H9 (cell line): Measurements from ENCODE around the gene NOVA2. TPM values are rescaled to one million over a fixed set of nuclear protein-coding genes. Genes with fewer than 3 reads are reported as not detected.
A peak's percentile ranks its signal among the peaks of the same experiment; 100 is the strongest.

Experiments
- DNase-seq: peaks from one replicate; pipeline ENCODE4 v3.0.0-alpha.2; 2017
- H2AFZ ChIP-seq: one replicate; pipeline ENCODE4 v1.6.1; 2013; ENCODE audit warnings: mild to moderate bottlenecking, low read length, control low read depth, moderate library complexity
- H2AK5ac ChIP-seq: 2 replicates; pipeline ENCODE4 v1.6.1; 2013; ENCODE audit warnings: low read length, control low read depth, mixed read lengths; ENCODE audit not compliant: insufficient read length
- H2BK120ac ChIP-seq: one replicate; pipeline ENCODE4 v1.6.1; 2013; ENCODE audit warnings: low read depth, mild to moderate bottlenecking, low read length, control low read depth, inconsistent platforms; ENCODE audit not compliant: poor library complexity, severe bottlenecking
- H2BK12ac ChIP-seq: 2 replicates; pipeline ENCODE4 v1.6.1; 2013; ENCODE audit warnings: low read length, control low read depth, mixed read lengths, low read depth; ENCODE audit not compliant: insufficient read length
- H2BK15ac ChIP-seq: 2 replicates; pipeline ENCODE4 v1.6.1; 2013; ENCODE audit warnings: low read depth, low read length, control low read depth
- H2BK20ac ChIP-seq: one replicate; pipeline ENCODE4 v1.6.1; 2013; ENCODE audit warnings: low read depth, mild to moderate bottlenecking, low read length, control low read depth, inconsistent platforms; ENCODE audit not compliant: poor library complexity, severe bottlenecking
- H2BK5ac ChIP-seq: 2 replicates; pipeline ENCODE4 v1.6.1; 2013; ENCODE audit warnings: low read length, control low read depth, mixed read lengths; ENCODE audit not compliant: insufficient read length
- H3K14ac ChIP-seq: 2 replicates; pipeline ENCODE4 v1.6.1; 2013; ENCODE audit warnings: low read length, control low read depth; ENCODE audit not compliant: insufficient read depth
- H3K18ac ChIP-seq: 2 replicates; pipeline ENCODE4 v1.6.1; 2013; ENCODE audit warnings: low read depth, mild to moderate bottlenecking, mixed read lengths, low read length, control low read depth; ENCODE audit not compliant: insufficient read length
- H3K23ac ChIP-seq: 2 replicates; pipeline ENCODE4 v1.6.1; 2013; ENCODE audit warnings: low read length, control low read depth, mixed read lengths, low read depth; ENCODE audit not compliant: insufficient read length
- H3K23me2 ChIP-seq: 2 replicates; pipeline ENCODE4 v1.6.1; 2013; ENCODE audit warnings: low read depth, mild to moderate bottlenecking, mixed read lengths, low read length, control low read depth; ENCODE audit not compliant: insufficient read length, poor library complexity, severe bottlenecking
- H3K27ac ChIP-seq: 2 replicates; pipeline ENCODE4 v1.5.1; 2013; ENCODE audit warnings: low read length, control low read depth, mixed read lengths, low read depth; ENCODE audit not compliant: insufficient read length
- H3K27me3 ChIP-seq: 2 replicates; pipeline ENCODE4 v1.6.1; 2013; ENCODE audit warnings: low read length, control low read depth, inconsistent platforms; ENCODE audit not compliant: insufficient read depth
- H3K4ac ChIP-seq: 2 replicates; pipeline ENCODE4 v1.6.1; 2013; ENCODE audit warnings: low read depth, mild to moderate bottlenecking, control low read depth, inconsistent platforms, low read length, moderate library complexity
- H3K4me1 ChIP-seq: 2 replicates; pipeline ENCODE4 v1.6.1; 2013; ENCODE audit warnings: low read length, control low read depth, inconsistent platforms; ENCODE audit not compliant: insufficient read depth
- H3K4me2 ChIP-seq: 2 replicates; pipeline ENCODE4 v1.6.1; 2013; ENCODE audit warnings: low read length, control low read depth, mixed read lengths; ENCODE audit not compliant: insufficient read length, insufficient read depth
- H3K56ac ChIP-seq: 2 replicates; pipeline ENCODE4 v1.6.1; 2013; ENCODE audit warnings: low read depth, mild to moderate bottlenecking, mixed read lengths, low read length, control low read depth; ENCODE audit not compliant: insufficient read length
- H3K79me1 ChIP-seq: 2 replicates; pipeline ENCODE4 v1.6.1; 2013; ENCODE audit warnings: low read depth, mild to moderate bottlenecking, moderate library complexity, low read length, control low read depth, inconsistent platforms; ENCODE audit not compliant: insufficient read depth, poor library complexity, severe bottlenecking
- H3K79me2 ChIP-seq: 2 replicates; pipeline ENCODE4 v1.6.1; 2013; ENCODE audit warnings: low read length, control low read depth, inconsistent platforms; ENCODE audit not compliant: insufficient read depth
- H3K9ac ChIP-seq: 2 replicates; pipeline ENCODE4 v1.6.1; 2013; ENCODE audit warnings: low read length, control low read depth, mixed read lengths; ENCODE audit not compliant: insufficient read length; ENCODE audit errors: extremely low read depth
- H3K9me3 ChIP-seq: one replicate; pipeline ENCODE4 v1.6.1; 2013; ENCODE audit warnings: low read depth, low read length, inconsistent platforms; ENCODE audit not compliant: control insufficient read depth
- H3T11ph ChIP-seq: one replicate; pipeline ENCODE4 v1.6.1; 2013; ENCODE audit warnings: mild to moderate bottlenecking, low read length, control low read depth, inconsistent platforms
- H4K20me1 ChIP-seq: one replicate; pipeline ENCODE4 v1.6.1; 2013; ENCODE audit not compliant: control insufficient read depth, insufficient read length, insufficient read depth
- H4K5ac ChIP-seq: 2 replicates; pipeline ENCODE4 v1.6.1; 2013; ENCODE audit warnings: low read depth, mild to moderate bottlenecking, mixed read lengths, low read length, control low read depth; ENCODE audit not compliant: insufficient read length
- H4K8ac ChIP-seq: replicated peaks from 2 replicates; pipeline ENCODE4 v1.6.1; 2013; ENCODE audit warnings: low read length, control low read depth, mixed read lengths, low read depth; ENCODE audit not compliant: insufficient read length
- H4K91ac ChIP-seq: 2 replicates; pipeline ENCODE4 v1.6.1; 2013; ENCODE audit warnings: low read depth, mild to moderate bottlenecking, moderate library complexity, mixed read lengths, low read length, control low read depth; ENCODE audit not compliant: insufficient read length
- H3K27ac Mint-ChIP-seq, 3 experiments: 2 replicates in 2 of 3; 3 replicates in 1 of 3; pipeline ENCODE4 v1.8.0; 2020 to 2021; ENCODE audit warnings: mixed read lengths in 3 of 3, mild to moderate bottlenecking in 1 of 3, moderate library complexity in 1 of 3
- H3K27me3 Mint-ChIP-seq: 2 replicates; pipeline ENCODE4 v1.8.0; 2021; ENCODE audit warnings: low read depth, mild to moderate bottlenecking, moderate library complexity, mixed read lengths
- H3K36me3 Mint-ChIP-seq, 3 experiments: 2 replicates in 2 of 3; 3 replicates in 1 of 3; pipeline ENCODE4 v1.8.0; 2020 to 2021; ENCODE audit warnings: low read depth in 3 of 3, mixed read lengths in 3 of 3; ENCODE audit not compliant: insufficient read depth in 1 of 3
- H3K4me1 Mint-ChIP-seq, 2 experiments: 2 replicates each; pipeline ENCODE4 v1.8.0; 2020; ENCODE audit warnings: mixed read lengths in 2 of 2
- H3K4me3 Mint-ChIP-seq, 2 experiments: 2 replicates in 1 of 2; 3 replicates in 1 of 2; pipeline ENCODE4 v1.8.0; 2020 to 2021; ENCODE audit warnings: mild to moderate bottlenecking in 2 of 2, mixed read lengths in 2 of 2, moderate library complexity in 1 of 2
- H3K9me3 Mint-ChIP-seq, 2 experiments: 2 replicates in 1 of 2; 3 replicates in 1 of 2; pipeline ENCODE4 v1.8.0; 2020; ENCODE audit warnings: mild to moderate bottlenecking in 2 of 2, mixed read lengths in 2 of 2, moderate library complexity in 1 of 2
- WGBS: extraction: QIAGEN DNeasy Blood & Tissue Kit; methylation state at CpG from one replicate; pipeline ENCODE4 v1.1.7; 2013; ENCODE audit warnings: missing lambda C conversion rate, low lambda C conversion rate, mixed read lengths; ENCODE audit not compliant: insufficient read length; ENCODE audit errors: extremely low coverage; 5-methylcytosine and 5-hydroxymethylcytosine counted together
- total RNA-seq: library from RNA; stranded (reverse); gene quantifications from 2 replicates; pipeline ENCODE4 v1.2.1, GENCODE V29; 2021
- TF ChIP-seq, protein P1 (sequence below): fragments of 200-600 bp; sonication (generic); conservative IDR thresholded peaks from 3 replicates; pipeline ENCODE4 v1.8.0; 2021; ENCODE audit warnings: antibody characterized with exemption, mild to moderate bottlenecking

Gene NOVA2
- total RNA-seq, 1 experiment from 2014 or later = 8.8 TPM

DNA sequence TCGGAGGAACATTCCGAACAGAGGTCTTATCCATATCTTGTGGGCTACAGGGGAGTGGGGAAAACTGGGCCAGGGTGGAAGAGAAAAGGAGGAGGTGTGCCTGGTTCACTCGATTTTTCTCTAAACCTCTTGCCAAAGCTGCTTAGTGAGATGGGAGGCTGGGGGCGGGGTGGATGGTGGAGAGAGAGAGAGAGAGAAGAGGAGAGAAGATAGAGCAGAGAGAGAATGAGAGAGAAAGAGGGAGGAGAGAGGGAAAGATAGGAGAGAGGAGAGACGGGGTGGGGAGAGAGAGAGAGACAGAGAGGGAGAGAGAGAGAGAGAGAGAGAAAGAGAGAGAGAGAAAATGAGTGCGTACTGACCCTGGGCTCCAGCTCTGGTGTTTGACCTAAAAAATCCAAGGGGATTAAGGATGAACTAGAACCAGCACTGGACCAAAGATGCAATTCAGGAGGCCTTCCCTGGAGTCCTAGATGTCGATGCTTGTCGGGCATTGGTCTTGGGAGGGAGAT, 14.1 kb downstream of the NOVA2 start:
- Histone ChIP-seq H2AK5ac (no peak overlapping the region), H3K9me3 (no peaks in the 10 kb centered on the region), H2BK15ac (no peak overlapping the region), H3K14ac (no peak overlapping the region), H3K4me2 (no peak overlapping the region), H4K20me1 (peaks cover 3% of the 10 kb centered on the region), H4K8ac (no peak overlapping the region), H3K4ac (no peak overlapping the region), H2BK12ac (no peak overlapping the region), H3K18ac (no peak overlapping the region), H3K9ac (no peak overlapping the region), H4K5ac (no peak overlapping the region), H3K27me3 (no peaks in the 10 kb centered on the region), H3K23me2 (peaks cover 2% of the 10 kb centered on the region), H3K23ac (no peak overlapping the region), H2BK20ac (no peak overlapping the region), H3K56ac (no peak overlapping the region), H2AFZ (no peak overlapping the region), H3K79me2 (no peaks in the 10 kb centered on the region), H2BK5ac (no peak overlapping the region), H2BK120ac (no peak overlapping the region), H3T11ph (no peak overlapping the region), H3K4me1 (no peaks in the 10 kb centered on the region), H4K91ac (no peak overlapping the region), H3K79me1 (no peaks in the 10 kb centered on the region), H3K27ac (no peak overlapping the region)
- Mint-ChIP-seq H3K4me1 (peaks cover 11 to 25% of the 10 kb centered on the region in 2 experiments), H3K27me3 (peaks cover 55% of the 10 kb centered on the region), H3K27ac (no peak overlapping the region; a peak in 1 of 7 replicates), H3K36me3 (peaks cover 6 to 30% (median 7%) of the 10 kb centered on the region in 3 experiments; a peak in 6 of 7 replicates), H3K9me3 (no peaks in the 10 kb centered on the region), H3K4me3 (0 out of 5 replicates have a peak overlapping the region, but pooled peaks of 1 of the 2 experiments have one; percentile 41)
- DNase-seq = no peak
- WGBS = no CpG with 5 or more reads among the region's 8 CpGs
- TF ChIP-seq, protein P1, sequence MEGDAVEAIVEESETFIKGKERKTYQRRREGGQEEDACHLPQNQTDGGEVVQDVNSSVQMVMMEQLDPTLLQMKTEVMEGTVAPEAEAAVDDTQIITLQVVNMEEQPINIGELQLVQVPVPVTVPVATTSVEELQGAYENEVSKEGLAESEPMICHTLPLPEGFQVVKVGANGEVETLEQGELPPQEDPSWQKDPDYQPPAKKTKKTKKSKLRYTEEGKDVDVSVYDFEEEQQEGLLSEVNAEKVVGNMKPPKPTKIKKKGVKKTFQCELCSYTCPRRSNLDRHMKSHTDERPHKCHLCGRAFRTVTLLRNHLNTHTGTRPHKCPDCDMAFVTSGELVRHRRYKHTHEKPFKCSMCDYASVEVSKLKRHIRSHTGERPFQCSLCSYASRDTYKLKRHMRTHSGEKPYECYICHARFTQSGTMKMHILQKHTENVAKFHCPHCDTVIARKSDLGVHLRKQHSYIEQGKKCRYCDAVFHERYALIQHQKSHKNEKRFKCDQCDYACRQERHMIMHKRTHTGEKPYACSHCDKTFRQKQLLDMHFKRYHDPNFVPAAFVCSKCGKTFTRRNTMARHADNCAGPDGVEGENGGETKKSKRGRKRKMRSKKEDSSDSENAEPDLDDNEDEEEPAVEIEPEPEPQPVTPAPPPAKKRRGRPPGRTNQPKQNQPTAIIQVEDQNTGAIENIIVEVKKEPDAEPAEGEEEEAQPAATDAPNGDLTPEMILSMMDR = no peak
